HepG2 (cell line): ENCODE results near the gene MTREX. TPM values are rescaled to one million over a fixed set of nuclear protein-coding genes. Genes with fewer than 3 reads are reported as not detected.

Source experiments
- AGO1 ChIP-seq: fragments of 200-400 bp; formaldehyde crosslinking; IDR thresholded peaks from 2 replicates; pipeline ENCODE4 v1.6.1; 2017; ENCODE audit warnings: mild to moderate bottlenecking, low read depth, low read length, moderate library complexity; ENCODE audit not compliant: poor library complexity, severe bottlenecking
- ISL2 ChIP-seq: sonication (generic); formaldehyde crosslinking; IDR thresholded peaks from 2 replicates; pipeline ENCODE4 v1.5.0; 2020; ENCODE audit warnings: missing genetic modification reagents
- KMT2B ChIP-seq: IDR thresholded peaks from 2 replicates; pipeline ENCODE4 v1.6.1; 2016; ENCODE audit warnings: missing genetic modification reagents, missing compliant biosample characterization
- MZF1 ChIP-seq: sonication (generic); formaldehyde crosslinking; IDR thresholded peaks from 2 replicates; pipeline ENCODE4 v1.8.1; 2023; ENCODE audit warnings: mild to moderate bottlenecking, missing genetic modification reagents, borderline replicate concordance
- NFATC3 ChIP-seq: sonication (generic); formaldehyde crosslinking; IDR thresholded peaks from 2 replicates; pipeline ENCODE4 v1.5.1; 2020; ENCODE audit warnings: mild to moderate bottlenecking, missing genetic modification reagents
- ZFYVE20 ChIP-seq: sonication (generic); formaldehyde crosslinking; IDR thresholded peaks from 2 replicates; pipeline ENCODE4 v1.8.0; 2023; ENCODE audit warnings: low read depth, mild to moderate bottlenecking, moderate library complexity, missing genetic modification reagents, borderline replicate concordance
- ZNF136 ChIP-seq: sonication (generic); formaldehyde crosslinking; IDR thresholded peaks from 2 replicates; pipeline ENCODE4 v1.8.1; 2022; ENCODE audit warnings: low read depth, mild to moderate bottlenecking, moderate library complexity, missing genetic modification reagents
- ZNF17 ChIP-seq: sonication (generic); formaldehyde crosslinking; IDR thresholded peaks from 2 replicates; pipeline ENCODE4 v1.5.0; 2020; ENCODE audit warnings: mild to moderate bottlenecking, missing genetic modification reagents
- ZNF3 ChIP-seq: IDR thresholded peaks from 2 replicates; pipeline ENCODE4 v1.7.0; 2017; ENCODE audit warnings: inconsistent platforms
- ZNF430 ChIP-seq: sonication (generic); formaldehyde crosslinking; IDR thresholded peaks from 2 replicates; pipeline ENCODE4 v1.9.0; 2021; ENCODE audit warnings: mild to moderate bottlenecking, missing genetic modification reagents
- ZNF496 ChIP-seq: sonication (generic); formaldehyde crosslinking; IDR thresholded peaks from 2 replicates; pipeline ENCODE4 v1.8.1; 2023; ENCODE audit warnings: mild to moderate bottlenecking, moderate library complexity, missing genetic modification reagents; ENCODE audit not compliant: insufficient replicate concordance
- polyA plus RNA-seq, 8 experiments: library from polyadenylated mRNA; depleted of rRNA in 3 of 8; stranded (reverse) in 7 of 8; unstranded in 1 of 8; fragments of >200 nt; fragmentation: Illumina TruSeq in 4 of 8; extraction: Trizol in 4 of 8; gene quantifications; 2 replicates each; pipeline versions ENCODE4 v1.2.1 to v1.2.3, GENCODE V29; 2011 to 2016; ENCODE audit warnings: low read depth in 4 of 8, missing spikeins in 1 of 8, mixed read lengths in 1 of 8; ENCODE audit not compliant: insufficient read depth in 1 of 8
- total RNA-seq, 5 experiments: library from RNA; depleted of rRNA; stranded (reverse); fragments of >200 nt; fragmentation: Illumina TruSeq; extraction: Trizol; gene quantifications; 2 replicates each; pipeline ENCODE4 v1.2.3, GENCODE V29; 2016; ENCODE audit warnings: low read depth in 1 of 5
- TF ChIP-seq, protein P1 (sequence below): sonication (generic); formaldehyde crosslinking; IDR thresholded peaks from 2 replicates; pipeline ENCODE4 v1.5.1; 2020; ENCODE audit warnings: mild to moderate bottlenecking, missing genetic modification reagents, moderate library complexity
- TF ChIP-seq, protein P2 (sequence below): IDR thresholded peaks from 2 replicates; pipeline ENCODE4 v1.6.1; 2018; ENCODE audit warnings: missing genetic modification reagents
- TF ChIP-seq, protein P3 (sequence below): IDR thresholded peaks from 2 replicates; pipeline ENCODE4 v1.6.1; 2016; ENCODE audit warnings: control low read depth
- TF ChIP-seq, protein P4 (sequence below): IDR thresholded peaks from 2 replicates; pipeline ENCODE4 v1.6.1; 2016; ENCODE audit warnings: low read depth, missing genetic modification reagents, missing compliant biosample characterization

MTREX gene
- total and polyA plus RNA-seq, 2 of the 13 experiments (the other 11 are each of a cell fraction or from before 2014, with no cell fraction given): 16.4 to 91.5 TPM

DNA sequence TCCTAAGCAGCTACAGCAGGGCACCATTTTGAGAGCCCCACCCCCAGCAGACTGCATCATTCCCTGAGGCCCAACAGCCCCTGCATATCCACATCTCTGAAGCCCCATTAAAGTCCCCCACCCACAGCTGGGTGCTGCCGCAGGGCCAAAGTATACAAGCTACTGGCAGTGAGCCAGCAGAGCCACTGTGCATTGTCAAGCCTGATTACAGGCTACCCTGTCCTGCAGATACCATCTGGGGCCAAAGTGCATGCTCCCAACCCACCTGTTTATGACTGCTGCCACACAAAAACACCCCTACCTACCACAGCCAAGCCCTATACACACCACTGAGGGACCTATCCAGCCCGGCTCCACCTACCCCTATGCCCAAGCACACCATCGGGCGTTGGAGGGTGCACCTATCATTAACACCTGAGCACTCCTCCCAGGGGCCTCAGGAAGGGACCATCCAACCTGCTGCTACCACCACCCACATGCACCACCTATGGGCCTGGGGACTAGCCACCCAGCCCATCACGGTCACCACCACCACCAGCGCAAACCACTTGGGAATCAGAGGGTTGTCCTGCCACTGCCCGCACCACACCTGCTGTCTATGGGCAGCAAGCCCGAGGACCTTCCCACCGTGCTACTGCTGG is 121.9 kb downstream of the MTREX start (continued):
- TF ChIP-seq ZNF136 (CRISPR knock-in tag): no peak
- TF ChIP-seq, protein P1, sequence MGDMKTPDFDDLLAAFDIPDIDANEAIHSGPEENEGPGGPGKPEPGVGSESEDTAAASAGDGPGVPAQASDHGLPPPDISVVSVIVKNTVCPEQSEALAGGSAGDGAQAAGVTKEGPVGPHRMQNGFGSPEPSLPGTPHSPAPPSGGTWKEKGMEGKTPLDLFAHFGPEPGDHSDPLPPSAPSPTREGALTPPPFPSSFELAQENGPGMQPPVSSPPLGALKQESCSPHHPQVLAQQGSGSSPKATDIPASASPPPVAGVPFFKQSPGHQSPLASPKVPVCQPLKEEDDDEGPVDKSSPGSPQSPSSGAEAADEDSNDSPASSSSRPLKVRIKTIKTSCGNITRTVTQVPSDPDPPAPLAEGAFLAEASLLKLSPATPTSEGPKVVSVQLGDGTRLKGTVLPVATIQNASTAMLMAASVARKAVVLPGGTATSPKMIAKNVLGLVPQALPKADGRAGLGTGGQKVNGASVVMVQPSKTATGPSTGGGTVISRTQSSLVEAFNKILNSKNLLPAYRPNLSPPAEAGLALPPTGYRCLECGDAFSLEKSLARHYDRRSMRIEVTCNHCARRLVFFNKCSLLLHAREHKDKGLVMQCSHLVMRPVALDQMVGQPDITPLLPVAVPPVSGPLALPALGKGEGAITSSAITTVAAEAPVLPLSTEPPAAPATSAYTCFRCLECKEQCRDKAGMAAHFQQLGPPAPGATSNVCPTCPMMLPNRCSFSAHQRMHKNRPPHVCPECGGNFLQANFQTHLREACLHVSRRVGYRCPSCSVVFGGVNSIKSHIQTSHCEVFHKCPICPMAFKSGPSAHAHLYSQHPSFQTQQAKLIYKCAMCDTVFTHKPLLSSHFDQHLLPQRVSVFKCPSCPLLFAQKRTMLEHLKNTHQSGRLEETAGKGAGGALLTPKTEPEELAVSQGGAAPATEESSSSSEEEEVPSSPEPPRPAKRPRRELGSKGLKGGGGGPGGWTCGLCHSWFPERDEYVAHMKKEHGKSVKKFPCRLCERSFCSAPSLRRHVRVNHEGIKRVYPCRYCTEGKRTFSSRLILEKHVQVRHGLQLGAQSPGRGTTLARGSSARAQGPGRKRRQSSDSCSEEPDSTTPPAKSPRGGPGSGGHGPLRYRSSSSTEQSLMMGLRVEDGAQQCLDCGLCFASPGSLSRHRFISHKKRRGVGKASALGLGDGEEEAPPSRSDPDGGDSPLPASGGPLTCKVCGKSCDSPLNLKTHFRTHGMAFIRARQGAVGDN (CRISPR knock-in tag): peak; percentile 76
- no peak for TF ChIP-seq AGO1
- no peak for TF ChIP-seq ZFYVE20 (CRISPR knock-in tag)
- no peak for TF ChIP-seq ZNF430 (CRISPR knock-in tag)
- TF ChIP-seq, protein P2, sequence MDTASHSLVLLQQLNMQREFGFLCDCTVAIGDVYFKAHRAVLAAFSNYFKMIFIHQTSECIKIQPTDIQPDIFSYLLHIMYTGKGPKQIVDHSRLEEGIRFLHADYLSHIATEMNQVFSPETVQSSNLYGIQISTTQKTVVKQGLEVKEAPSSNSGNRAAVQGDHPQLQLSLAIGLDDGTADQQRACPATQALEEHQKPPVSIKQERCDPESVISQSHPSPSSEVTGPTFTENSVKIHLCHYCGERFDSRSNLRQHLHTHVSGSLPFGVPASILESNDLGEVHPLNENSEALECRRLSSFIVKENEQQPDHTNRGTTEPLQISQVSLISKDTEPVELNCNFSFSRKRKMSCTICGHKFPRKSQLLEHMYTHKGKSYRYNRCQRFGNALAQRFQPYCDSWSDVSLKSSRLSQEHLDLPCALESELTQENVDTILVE (CRISPR knock-in tag): no peak
- no peak for TF ChIP-seq MZF1 (CRISPR knock-in tag)
- no peak for TF ChIP-seq NFATC3 (CRISPR knock-in tag)
- TF ChIP-seq, protein P3, sequence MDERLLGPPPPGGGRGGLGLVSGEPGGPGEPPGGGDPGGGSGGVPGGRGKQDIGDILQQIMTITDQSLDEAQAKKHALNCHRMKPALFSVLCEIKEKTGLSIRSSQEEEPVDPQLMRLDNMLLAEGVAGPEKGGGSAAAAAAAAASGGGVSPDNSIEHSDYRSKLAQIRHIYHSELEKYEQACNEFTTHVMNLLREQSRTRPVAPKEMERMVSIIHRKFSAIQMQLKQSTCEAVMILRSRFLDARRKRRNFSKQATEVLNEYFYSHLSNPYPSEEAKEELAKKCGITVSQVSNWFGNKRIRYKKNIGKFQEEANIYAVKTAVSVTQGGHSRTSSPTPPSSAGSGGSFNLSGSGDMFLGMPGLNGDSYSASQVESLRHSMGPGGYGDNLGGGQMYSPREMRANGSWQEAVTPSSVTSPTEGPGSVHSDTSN (CRISPR knock-in tag): no peak
- TF ChIP-seq, protein P4, sequence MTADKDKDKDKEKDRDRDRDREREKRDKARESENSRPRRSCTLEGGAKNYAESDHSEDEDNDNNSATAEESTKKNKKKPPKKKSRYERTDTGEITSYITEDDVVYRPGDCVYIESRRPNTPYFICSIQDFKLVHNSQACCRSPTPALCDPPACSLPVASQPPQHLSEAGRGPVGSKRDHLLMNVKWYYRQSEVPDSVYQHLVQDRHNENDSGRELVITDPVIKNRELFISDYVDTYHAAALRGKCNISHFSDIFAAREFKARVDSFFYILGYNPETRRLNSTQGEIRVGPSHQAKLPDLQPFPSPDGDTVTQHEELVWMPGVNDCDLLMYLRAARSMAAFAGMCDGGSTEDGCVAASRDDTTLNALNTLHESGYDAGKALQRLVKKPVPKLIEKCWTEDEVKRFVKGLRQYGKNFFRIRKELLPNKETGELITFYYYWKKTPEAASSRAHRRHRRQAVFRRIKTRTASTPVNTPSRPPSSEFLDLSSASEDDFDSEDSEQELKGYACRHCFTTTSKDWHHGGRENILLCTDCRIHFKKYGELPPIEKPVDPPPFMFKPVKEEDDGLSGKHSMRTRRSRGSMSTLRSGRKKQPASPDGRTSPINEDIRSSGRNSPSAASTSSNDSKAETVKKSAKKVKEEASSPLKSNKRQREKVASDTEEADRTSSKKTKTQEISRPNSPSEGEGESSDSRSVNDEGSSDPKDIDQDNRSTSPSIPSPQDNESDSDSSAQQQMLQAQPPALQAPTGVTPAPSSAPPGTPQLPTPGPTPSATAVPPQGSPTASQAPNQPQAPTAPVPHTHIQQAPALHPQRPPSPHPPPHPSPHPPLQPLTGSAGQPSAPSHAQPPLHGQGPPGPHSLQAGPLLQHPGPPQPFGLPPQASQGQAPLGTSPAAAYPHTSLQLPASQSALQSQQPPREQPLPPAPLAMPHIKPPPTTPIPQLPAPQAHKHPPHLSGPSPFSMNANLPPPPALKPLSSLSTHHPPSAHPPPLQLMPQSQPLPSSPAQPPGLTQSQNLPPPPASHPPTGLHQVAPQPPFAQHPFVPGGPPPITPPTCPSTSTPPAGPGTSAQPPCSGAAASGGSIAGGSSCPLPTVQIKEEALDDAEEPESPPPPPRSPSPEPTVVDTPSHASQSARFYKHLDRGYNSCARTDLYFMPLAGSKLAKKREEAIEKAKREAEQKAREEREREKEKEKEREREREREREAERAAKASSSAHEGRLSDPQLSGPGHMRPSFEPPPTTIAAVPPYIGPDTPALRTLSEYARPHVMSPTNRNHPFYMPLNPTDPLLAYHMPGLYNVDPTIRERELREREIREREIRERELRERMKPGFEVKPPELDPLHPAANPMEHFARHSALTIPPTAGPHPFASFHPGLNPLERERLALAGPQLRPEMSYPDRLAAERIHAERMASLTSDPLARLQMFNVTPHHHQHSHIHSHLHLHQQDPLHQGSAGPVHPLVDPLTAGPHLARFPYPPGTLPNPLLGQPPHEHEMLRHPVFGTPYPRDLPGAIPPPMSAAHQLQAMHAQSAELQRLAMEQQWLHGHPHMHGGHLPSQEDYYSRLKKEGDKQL (CRISPR knock-in tag): no peak
- no peak for TF ChIP-seq ZNF17
- TF ChIP-seq ZNF3 (CRISPR knock-in tag): no peak
- TF ChIP-seq ZNF496 (CRISPR knock-in tag): no peak
- peak; percentile 61; the same call in 1 of the 2 replicates for TF ChIP-seq ISL2
- TF ChIP-seq KMT2B (CRISPR knock-in tag): no peak
